HEK293 (cell line): Measurements from ENCODE around the gene ZNF862.

Source experiments
- KLF16 ChIP-seq: fragments of 450-650 bp; formaldehyde crosslinking; IDR thresholded peaks from 2 replicates; pipeline ENCODE4 v1.5.1; 2017; ENCODE audit warnings: missing biosample characterization, missing genetic modification characterization
- REPIN1 ChIP-seq: fragments of 450-650 bp; formaldehyde crosslinking; IDR thresholded peaks from 2 replicates; pipeline ENCODE4 v1.5.1; 2017; ENCODE audit warnings: missing biosample characterization, missing genetic modification characterization, low read depth
- ZNF121 ChIP-seq: fragments of 450-650 bp; formaldehyde crosslinking; IDR thresholded peaks from 2 replicates; pipeline ENCODE4 v1.5.1; 2016; ENCODE audit warnings: missing biosample characterization, missing genetic modification characterization
- ZNF132 ChIP-seq: fragments of 450-650 bp; formaldehyde crosslinking; IDR thresholded peaks from 2 replicates; pipeline ENCODE4 v1.5.1; 2017; ENCODE audit warnings: missing biosample characterization, missing genetic modification characterization, borderline replicate concordance
- ZNF211 ChIP-seq: fragments of 450-650 bp; formaldehyde crosslinking; IDR thresholded peaks from 2 replicates; pipeline ENCODE4 v1.5.1; 2016; ENCODE audit warnings: low read depth, missing biosample characterization, missing genetic modification characterization
- ZNF274 ChIP-seq, 2 experiments: fragments of 200-500 bp in 1 of 2; fragments of 450-650 bp in 1 of 2; sonication (Bioruptor generic) in 1 of 2; formaldehyde crosslinking in 1 of 2; IDR thresholded peaks; 2 replicates each; pipeline versions ENCODE4 v1.5.1 to v1.6.1; 2014 to 2016; ENCODE audit warnings: borderline replicate concordance in 1 of 2, inconsistent platforms in 1 of 2, low read length in 1 of 2, missing biosample characterization in 1 of 2, missing genetic modification characterization in 1 of 2
- ZNF311 ChIP-seq: fragments of 450-650 bp; formaldehyde crosslinking; IDR thresholded peaks from 2 replicates; pipeline ENCODE4 v1.5.1; 2017; ENCODE audit warnings: missing biosample characterization, missing genetic modification characterization, borderline replicate concordance
- ZNF521 ChIP-seq: fragments of 450-650 bp; formaldehyde crosslinking; IDR thresholded peaks from 2 replicates; pipeline ENCODE4 v1.5.1; 2017; ENCODE audit warnings: missing biosample characterization, mild to moderate bottlenecking, missing genetic modification characterization
- TF ChIP-seq, protein P1 (sequence below): fragments of 450-650 bp; formaldehyde crosslinking; IDR thresholded peaks from 2 replicates; pipeline ENCODE4 v1.5.1; 2016; ENCODE audit warnings: missing biosample characterization, missing genetic modification characterization, low read depth
- TF ChIP-seq, protein P2 (sequence below): fragments of 450-650 bp; formaldehyde crosslinking; IDR thresholded peaks from 2 replicates; pipeline ENCODE4 v1.5.1; 2016; ENCODE audit warnings: missing biosample characterization, missing genetic modification characterization
- TF ChIP-seq, protein P3 (sequence below): sonication (generic); formaldehyde crosslinking; IDR thresholded peaks from 2 replicates; pipeline ENCODE4 v1.8.1; 2022; ENCODE audit warnings: mild to moderate bottlenecking, moderate library complexity, missing genetic modification reagents
- TF ChIP-seq, protein P4 (sequence below): fragments of 450-650 bp; formaldehyde crosslinking; IDR thresholded peaks from 2 replicates; pipeline ENCODE4 v1.5.1; 2016; ENCODE audit warnings: missing biosample characterization, missing genetic modification characterization
- TF ChIP-seq, protein P5 (sequence below): fragments of 450-650 bp; formaldehyde crosslinking; IDR thresholded peaks from 2 replicates; pipeline ENCODE4 v1.5.1; 2016; ENCODE audit warnings: missing biosample characterization, missing genetic modification characterization

DNA sequence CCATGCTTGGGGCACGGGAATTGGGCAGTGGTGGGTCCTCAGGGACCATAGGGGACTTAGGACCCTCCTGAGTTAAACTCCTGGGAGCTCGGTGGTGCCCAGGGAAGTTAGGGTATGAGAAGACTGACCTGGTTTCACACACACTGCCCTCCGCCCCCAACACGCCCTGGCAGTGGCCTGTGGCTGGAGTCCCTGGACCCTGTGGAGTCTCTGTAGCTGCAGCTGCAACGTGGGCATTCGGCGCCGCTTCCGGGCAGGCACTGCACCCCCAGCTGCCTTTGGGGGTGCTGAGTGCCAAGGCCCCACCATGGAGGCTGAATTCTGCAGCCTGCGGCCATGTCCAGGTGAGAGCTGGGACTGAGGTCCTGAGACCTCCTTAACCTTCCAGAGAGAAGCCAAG, 29.9 kb upstream of the ZNF862 start:
- TF ChIP-seq, protein P1, sequence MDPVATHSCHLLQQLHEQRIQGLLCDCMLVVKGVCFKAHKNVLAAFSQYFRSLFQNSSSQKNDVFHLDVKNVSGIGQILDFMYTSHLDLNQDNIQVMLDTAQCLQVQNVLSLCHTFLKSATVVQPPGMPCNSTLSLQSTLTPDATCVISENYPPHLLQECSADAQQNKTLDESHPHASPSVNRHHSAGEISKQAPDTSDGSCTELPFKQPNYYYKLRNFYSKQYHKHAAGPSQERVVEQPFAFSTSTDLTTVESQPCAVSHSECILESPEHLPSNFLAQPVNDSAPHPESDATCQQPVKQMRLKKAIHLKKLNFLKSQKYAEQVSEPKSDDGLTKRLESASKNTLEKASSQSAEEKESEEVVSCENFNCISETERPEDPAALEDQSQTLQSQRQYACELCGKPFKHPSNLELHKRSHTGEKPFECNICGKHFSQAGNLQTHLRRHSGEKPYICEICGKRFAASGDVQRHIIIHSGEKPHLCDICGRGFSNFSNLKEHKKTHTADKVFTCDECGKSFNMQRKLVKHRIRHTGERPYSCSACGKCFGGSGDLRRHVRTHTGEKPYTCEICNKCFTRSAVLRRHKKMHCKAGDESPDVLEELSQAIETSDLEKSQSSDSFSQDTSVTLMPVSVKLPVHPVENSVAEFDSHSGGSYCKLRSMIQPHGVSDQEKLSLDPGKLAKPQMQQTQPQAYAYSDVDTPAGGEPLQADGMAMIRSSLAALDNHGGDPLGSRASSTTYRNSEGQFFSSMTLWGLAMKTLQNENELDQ (tag by site-specific recombination) = no peak
- TF ChIP-seq, protein P2, sequence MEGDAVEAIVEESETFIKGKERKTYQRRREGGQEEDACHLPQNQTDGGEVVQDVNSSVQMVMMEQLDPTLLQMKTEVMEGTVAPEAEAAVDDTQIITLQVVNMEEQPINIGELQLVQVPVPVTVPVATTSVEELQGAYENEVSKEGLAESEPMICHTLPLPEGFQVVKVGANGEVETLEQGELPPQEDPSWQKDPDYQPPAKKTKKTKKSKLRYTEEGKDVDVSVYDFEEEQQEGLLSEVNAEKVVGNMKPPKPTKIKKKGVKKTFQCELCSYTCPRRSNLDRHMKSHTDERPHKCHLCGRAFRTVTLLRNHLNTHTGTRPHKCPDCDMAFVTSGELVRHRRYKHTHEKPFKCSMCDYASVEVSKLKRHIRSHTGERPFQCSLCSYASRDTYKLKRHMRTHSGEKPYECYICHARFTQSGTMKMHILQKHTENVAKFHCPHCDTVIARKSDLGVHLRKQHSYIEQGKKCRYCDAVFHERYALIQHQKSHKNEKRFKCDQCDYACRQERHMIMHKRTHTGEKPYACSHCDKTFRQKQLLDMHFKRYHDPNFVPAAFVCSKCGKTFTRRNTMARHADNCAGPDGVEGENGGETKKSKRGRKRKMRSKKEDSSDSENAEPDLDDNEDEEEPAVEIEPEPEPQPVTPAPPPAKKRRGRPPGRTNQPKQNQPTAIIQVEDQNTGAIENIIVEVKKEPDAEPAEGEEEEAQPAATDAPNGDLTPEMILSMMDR (tag by site-specific recombination) = no peak
- TF ChIP-seq, protein P3, sequence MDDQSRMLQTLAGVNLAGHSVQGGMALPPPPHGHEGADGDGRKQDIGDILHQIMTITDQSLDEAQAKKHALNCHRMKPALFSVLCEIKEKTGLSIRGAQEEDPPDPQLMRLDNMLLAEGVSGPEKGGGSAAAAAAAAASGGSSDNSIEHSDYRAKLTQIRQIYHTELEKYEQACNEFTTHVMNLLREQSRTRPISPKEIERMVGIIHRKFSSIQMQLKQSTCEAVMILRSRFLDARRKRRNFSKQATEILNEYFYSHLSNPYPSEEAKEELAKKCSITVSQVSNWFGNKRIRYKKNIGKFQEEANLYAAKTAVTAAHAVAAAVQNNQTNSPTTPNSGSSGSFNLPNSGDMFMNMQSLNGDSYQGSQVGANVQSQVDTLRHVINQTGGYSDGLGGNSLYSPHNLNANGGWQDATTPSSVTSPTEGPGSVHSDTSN = no peak
- TF ChIP-seq, protein P4, sequence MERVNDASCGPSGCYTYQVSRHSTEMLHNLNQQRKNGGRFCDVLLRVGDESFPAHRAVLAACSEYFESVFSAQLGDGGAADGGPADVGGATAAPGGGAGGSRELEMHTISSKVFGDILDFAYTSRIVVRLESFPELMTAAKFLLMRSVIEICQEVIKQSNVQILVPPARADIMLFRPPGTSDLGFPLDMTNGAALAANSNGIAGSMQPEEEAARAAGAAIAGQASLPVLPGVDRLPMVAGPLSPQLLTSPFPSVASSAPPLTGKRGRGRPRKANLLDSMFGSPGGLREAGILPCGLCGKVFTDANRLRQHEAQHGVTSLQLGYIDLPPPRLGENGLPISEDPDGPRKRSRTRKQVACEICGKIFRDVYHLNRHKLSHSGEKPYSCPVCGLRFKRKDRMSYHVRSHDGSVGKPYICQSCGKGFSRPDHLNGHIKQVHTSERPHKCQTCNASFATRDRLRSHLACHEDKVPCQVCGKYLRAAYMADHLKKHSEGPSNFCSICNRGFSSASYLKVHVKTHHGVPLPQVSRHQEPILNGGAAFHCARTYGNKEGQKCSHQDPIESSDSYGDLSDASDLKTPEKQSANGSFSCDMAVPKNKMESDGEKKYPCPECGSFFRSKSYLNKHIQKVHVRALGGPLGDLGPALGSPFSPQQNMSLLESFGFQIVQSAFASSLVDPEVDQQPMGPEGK (tag by site-specific recombination) = no peak
- TF ChIP-seq ZNF132 (tag by site-specific recombination) (no peak), KLF16 (tag by site-specific recombination) (no peak), ZNF274 (IDR thresholded peaks at IDR 0.05; ENCODE audit: low read length) (no peak), ZNF274 (tag by site-specific recombination; IDR thresholded peaks at IDR 0.05; ENCODE audit: borderline replicate concordance) (no peak), ZNF521 (no peak), ZNF211 (tag by site-specific recombination) (no peak), ZNF311 (tag by site-specific recombination) (no peak), ZNF121 (tag by site-specific recombination) (no peak), REPIN1 (no peak)
- TF ChIP-seq, protein P5, sequence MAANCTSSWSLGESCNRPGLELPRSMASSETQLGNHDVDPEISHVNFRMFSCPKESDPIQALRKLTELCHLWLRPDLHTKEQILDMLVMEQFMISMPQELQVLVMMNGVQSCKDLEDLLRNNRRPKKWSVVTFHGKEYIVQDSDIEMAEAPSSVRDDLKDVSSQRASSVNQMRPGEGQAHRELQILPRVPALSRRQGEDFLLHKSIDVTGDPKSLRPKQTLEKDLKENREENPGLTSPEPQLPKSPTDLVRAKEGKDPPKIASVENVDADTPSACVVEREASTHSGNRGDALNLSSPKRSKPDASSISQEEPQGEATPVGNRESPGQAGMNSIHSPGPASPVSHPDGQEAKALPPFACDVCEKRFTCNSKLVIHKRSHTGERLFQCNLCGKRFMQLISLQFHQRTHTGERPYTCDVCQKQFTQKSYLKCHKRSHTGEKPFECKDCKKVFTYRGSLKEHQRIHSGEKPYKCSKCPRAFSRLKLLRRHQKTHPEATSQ (tag by site-specific recombination) = no peak
